Nephron (organoid): ENCODE data around the gene XPR1.
A peak's percentile ranks its signal among the peaks of the same experiment; 100 is the strongest.

Experiments
- H3K27ac Mint-ChIP-seq, 3 experiments: 2 replicates each; pipeline ENCODE4 v1.8.0; 2020; ENCODE audit warnings: mixed read lengths in 3 of 3, mild to moderate bottlenecking in 2 of 3, moderate library complexity in 1 of 3
- H3K27me3 Mint-ChIP-seq: 2 replicates; pipeline ENCODE4 v1.8.0; 2021; ENCODE audit warnings: low read depth, mild to moderate bottlenecking, moderate library complexity, mixed read lengths
- H3K36me3 Mint-ChIP-seq: 2 replicates; pipeline ENCODE4 v1.8.0; 2020; ENCODE audit warnings: low read depth, mixed read lengths
- H3K4me1 Mint-ChIP-seq: 2 replicates; pipeline ENCODE4 v1.8.0; 2020; ENCODE audit warnings: mixed read lengths
- H3K4me3 Mint-ChIP-seq, 3 experiments: 2 replicates each; pipeline ENCODE4 v1.8.0; 2020; ENCODE audit warnings: mild to moderate bottlenecking in 3 of 3, mixed read lengths in 3 of 3, moderate library complexity in 2 of 3
- H3K9me3 Mint-ChIP-seq: 2 replicates; pipeline ENCODE4 v1.8.0; 2020; ENCODE audit warnings: mixed read lengths
- CTCF ChIP-seq, 3 experiments: fragments of 200-600 bp; sonication (generic); IDR thresholded peaks; one replicate each; pipeline ENCODE4 v1.5.0; 2021; ENCODE audit warnings: antibody characterized with exemption in 3 of 3; ENCODE audit not compliant: unreplicated experiment in 3 of 3

Gene XPR1

GRCh38 chr1:180930687-180931086 lies 298.9 kb downstream of the XPR1 start:
- no peak for TF ChIP-seq CTCF (IDR thresholded peaks at IDR 0.05; ENCODE audit: unreplicated experiment in 3 of 3)
- peaks cover 13% of the 10 kb centered on the region for H3K36me3 Mint-ChIP-seq
- H3K27ac Mint-ChIP-seq = peak overlapping the region; percentile 56 to 91 (median 69)
- H3K4me1 Mint-ChIP-seq = peaks cover 54% of the 10 kb centered on the region
- no peaks in the 10 kb centered on the region for H3K9me3 Mint-ChIP-seq
- peaks cover 3% of the 10 kb centered on the region for H3K27me3 Mint-ChIP-seq
- peak overlapping the region in 1 of 3 experiments; percentile 27 for H3K4me3 Mint-ChIP-seq

GRCh38 chr1:180931529-180931928 lies 299.7 kb downstream of the XPR1 start:
- no peak for TF ChIP-seq CTCF (IDR thresholded peaks at IDR 0.05; ENCODE audit: unreplicated experiment in 3 of 3)
- peaks cover 45% of the 10 kb centered on the region for H3K4me1 Mint-ChIP-seq
- H3K27me3 Mint-ChIP-seq = peaks cover 3% of the 10 kb centered on the region
- peak overlapping the region in 1 of 3 experiments; percentile 56 for H3K27ac Mint-ChIP-seq
- no peaks in the 10 kb centered on the region for H3K9me3 Mint-ChIP-seq
- peaks cover 13% of the 10 kb centered on the region for H3K36me3 Mint-ChIP-seq
- no peak overlapping the region for H3K4me3 Mint-ChIP-seq

- no peak overlapping the region for H3K27ac Mint-ChIP-seq
Observed at GRCh38 chr1:180932378-180932777, 300.6 kb downstream of the XPR1 start.

GRCh38 chr1:180933141-180933540 lies 301.3 kb downstream of the XPR1 start:
- peak overlapping the region in 1 of 3 experiments; percentile 30 for H3K27ac Mint-ChIP-seq
- peaks cover 13% of the 10 kb centered on the region for H3K36me3 Mint-ChIP-seq
- no peak for TF ChIP-seq CTCF (IDR thresholded peaks at IDR 0.05; ENCODE audit: unreplicated experiment in 3 of 3)
- peaks cover 30% of the 10 kb centered on the region for H3K4me1 Mint-ChIP-seq
- no peak overlapping the region for H3K4me3 Mint-ChIP-seq
- H3K9me3 Mint-ChIP-seq = no peaks in the 10 kb centered on the region
- peaks cover 3% of the 10 kb centered on the region for H3K27me3 Mint-ChIP-seq

More at GRCh38 chr1:180932378-180932777, 300.6 kb downstream of the XPR1 start:
- Mint-ChIP-seq H3K9me3 (no peaks in the 10 kb centered on the region), H3K4me1 (peaks cover 37% of the 10 kb centered on the region), H3K27me3 (peaks cover 3% of the 10 kb centered on the region), H3K36me3 (peaks cover 13% of the 10 kb centered on the region), H3K4me3 (no peak overlapping the region)
- no peak for TF ChIP-seq CTCF (IDR thresholded peaks at IDR 0.05; ENCODE audit: unreplicated experiment in 3 of 3)

GRCh38 chr1:180934563-180934962 lies 302.7 kb downstream of the XPR1 start:
- Mint-ChIP-seq H3K4me1 (peaks cover 16% of the 10 kb centered on the region), H3K27me3 (peaks cover 3% of the 10 kb centered on the region), H3K4me3 (no peak overlapping the region)

More at GRCh38 chr1:180934563-180934962, 302.7 kb downstream of the XPR1 start:
- H3K27ac Mint-ChIP-seq = no peak overlapping the region
- no peaks in the 10 kb centered on the region for H3K9me3 Mint-ChIP-seq
- peaks cover 10% of the 10 kb centered on the region for H3K36me3 Mint-ChIP-seq
- no peak for TF ChIP-seq CTCF (IDR thresholded peaks at IDR 0.05; ENCODE audit: unreplicated experiment in 3 of 3)
